D341Med (cell line): Measurements from ENCODE around the gene C17orf78.
"Not testable (repeated sequence)": the region's sequence is repeated elsewhere in the genome, so short reads cannot be mapped to it uniquely, and the experiment has no call there.

ENCODE experiments used
- DNase-seq: peaks from one replicate; pipeline ENCODE4 v3.0.0; 2012; ENCODE audit warnings: low spot score

The C17orf78 gene

GRCh38 chr17:37386462-37386861, 10.7 kb downstream of the C17orf78 start:
- DNase-seq, result no peak

GRCh38 chr17:37388266-37388665, 12.5 kb downstream of the C17orf78 start:
- DNase-seq, result no peak

GRCh38 chr17:37389160-37389559, 13.4 kb downstream of the C17orf78 start:
- DNase-seq, result no peak

- DNase-seq, result no peak
Measured at GRCh38 chr17:37391146-37391545, 15.4 kb downstream of the C17orf78 start.

GRCh38 chr17:37392024-37392590, 16.3 kb downstream of the C17orf78 start:
- no peak for DNase-seq

- DNase-seq, result no peak
Measured at GRCh38 chr17:37393352-37393751, 17.6 kb downstream of the C17orf78 start.

- no peak for DNase-seq
Measured at GRCh38 chr17:37399265-37399803, 23.5 kb downstream of the C17orf78 start.

- DNase-seq, result no peak
Measured at GRCh38 chr17:37400505-37400904, 24.7 kb downstream of the C17orf78 start.

- DNase-seq, result not testable (repeated sequence)
Measured at GRCh38 chr17:37405522-37405921, 29.7 kb downstream of the C17orf78 start.

- DNase-seq, result no peak
Measured at GRCh38 chr17:37405955-37406634, 30.3 kb downstream of the C17orf78 start.

- DNase-seq, result peak; percentile 100
Measured at GRCh38 chr17:37406635-37407461, 31.1 kb downstream of the C17orf78 start, which contains the start of the genes ACACA and TADA2A. Gene ACACA, minus strand, starts transcription at chr17:37406836. Its CDS starts 537 bp downstream, at chr17:37406299. Gene TADA2A, plus strand, starts transcription at chr17:37406886. Its CDS starts 4,480 bp downstream, at chr17:37411366.

- not testable (repeated sequence) for DNase-seq
Measured at GRCh38 chr17:37408145-37408479, 32.3 kb downstream of the C17orf78 start.

- DNase-seq, result no peak
Measured at GRCh38 chr17:37410357-37410756, 34.6 kb downstream of the C17orf78 start.

GRCh38 chr17:37413875-37414519, 38.2 kb downstream of the C17orf78 start:
- DNase-seq, result no peak

GRCh38 chr17:37417852-37418251, 42.1 kb downstream of the C17orf78 start:
- no peak for DNase-seq

GRCh38 chr17:37422971-37423625, 47.3 kb downstream of the C17orf78 start:
- DNase-seq, result no peak

- DNase-seq, result no peak
Measured at GRCh38 chr17:37425268-37425667, 49.5 kb downstream of the C17orf78 start.

- no peak for DNase-seq
Measured at GRCh38 chr17:37429039-37429438, 53.3 kb downstream of the C17orf78 start.

GRCh38 chr17:37429453-37429852, 53.7 kb downstream of the C17orf78 start:
- no peak for DNase-seq

GRCh38 chr17:37430051-37430627, 54.4 kb downstream of the C17orf78 start:
- no peak for DNase-seq

- no peak for DNase-seq
Measured at GRCh38 chr17:37432671-37433070, 56.9 kb downstream of the C17orf78 start.
